Colonic mucosa (tissue), 4 donors: Measurements from ENCODE around the gene DPH2. TPM values are rescaled to one million over a fixed set of nuclear protein-coding genes. Genes with fewer than 3 reads are reported as not detected.

Experiments
- DNase-seq: peaks from one replicate; pipeline ENCODE4 v3.0.0-alpha.2; 2020
- H3K27ac ChIP-seq: fragments of 200-600 bp; one replicate; pipeline ENCODE4 v1.8.0; 2021
- H3K27me3 ChIP-seq: fragments of 200-600 bp; one replicate; pipeline ENCODE4 v1.8.0; 2021
- H3K36me3 ChIP-seq: fragments of 200-600 bp; one replicate; pipeline ENCODE4 v1.8.0; 2021
- H3K4me1 ChIP-seq: fragments of 200-600 bp; one replicate; pipeline ENCODE4 v1.8.0; 2021; ENCODE audit warnings: mild to moderate bottlenecking
- H3K4me3 ChIP-seq: fragments of 200-600 bp; one replicate; pipeline ENCODE4 v1.8.0; 2021
- H3K9ac ChIP-seq, 2 donors: one replicate each; pipeline ENCODE4 v1.7.0; 2013; ENCODE audit warnings: control low read depth in 2 of 2, low read depth in 2 of 2, low read length in 2 of 2
- H3K9me3 ChIP-seq: fragments of 200-600 bp; one replicate; pipeline ENCODE4 v1.8.0; 2021
- intact Hi-C: fragments of 100-400 bp; cut with DNase I; formaldehyde crosslinking; loops from one replicate; pipeline ENCODE4 v1.14.1; 2022
- total RNA-seq, 2 donors: library from RNA; stranded (reverse); fragmentation: NEBNext Ultra II Directional in 1 of 2; extraction: Animal tissue kit (Norgen Biotek cat#: 25700) in 1 of 2; gene quantifications; one replicate each; pipeline ENCODE4 v1.2.1, GENCODE V29; 2021
- TF ChIP-seq, protein P1 (sequence below): fragments of 200-600 bp; IDR thresholded peaks from one replicate; pipeline ENCODE4 v1.8.0; 2022; ENCODE audit warnings: antibody characterized with exemption, mild to moderate bottlenecking
- donor health status: healthy.
- donor health status: DM: no; HTN: no; CAD: no.
- donor health status: DM: no; HTN: no; CAD: no.

The DPH2 gene
- total RNA-seq, 2 donors from 2014 or later = 11.5 to 43.1 TPM

DNA sequence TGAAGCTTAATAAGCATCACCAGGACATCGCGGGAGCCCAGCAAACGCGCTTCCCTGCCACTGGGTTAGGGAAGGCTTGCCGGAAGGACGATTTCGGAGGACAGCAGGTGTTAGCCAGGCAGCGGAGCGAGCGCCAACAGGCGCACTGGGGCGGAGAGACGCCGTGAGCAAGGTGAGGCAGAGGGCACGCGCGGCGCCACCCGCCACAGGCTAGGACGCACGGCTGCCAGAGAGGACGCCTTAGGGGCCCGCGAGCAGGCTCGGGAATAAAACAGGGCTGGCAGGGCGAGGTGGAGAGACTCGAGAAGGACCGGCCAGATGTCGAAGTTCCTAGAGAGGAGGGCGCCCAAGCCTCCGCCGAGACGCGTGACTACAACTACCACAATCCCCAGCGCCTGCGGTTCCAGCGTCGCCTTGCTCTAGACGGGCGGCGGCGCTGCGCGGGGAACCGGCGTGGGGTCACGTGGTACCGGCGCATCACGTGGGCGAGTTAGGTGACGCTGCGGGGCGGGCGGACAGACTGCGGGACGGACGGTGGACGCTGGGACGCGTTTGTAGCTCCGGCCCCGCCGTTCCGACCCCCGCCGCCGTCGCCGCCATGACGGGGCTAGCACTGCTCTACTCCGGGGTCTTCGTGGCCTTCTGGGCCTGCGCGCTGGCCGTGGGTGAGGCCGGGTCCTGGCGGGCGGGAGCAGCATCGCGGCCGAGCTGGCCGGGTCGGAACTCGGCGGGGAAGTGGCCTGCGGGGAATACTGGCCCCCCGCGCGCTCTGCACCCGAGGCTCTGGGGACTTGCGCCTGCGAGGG, 4.8 kb downstream of the DPH2 start, which contains the start of gene ATP6V0B:
Gene ATP6V0B (plus strand): TSS at position 518 of the 806 bp plus-strand sequence. CDS start 81 bp downstream, at position 599.
- intact Hi-C loops = no loop called here
- H3K27me3 ChIP-seq = no peaks in the 10 kb centered on the region
- H3K9ac ChIP-seq = peak within 1 kb of the TSS; percentile 91 to 97
- no peaks in the 10 kb centered on the region for H3K9me3 ChIP-seq
- no peaks in the 10 kb centered on the region for H3K36me3 ChIP-seq
- DNase-seq = peak; percentile 98
- peak within 1 kb of the TSS; percentile 78 for H3K27ac ChIP-seq
- peaks cover 23% of the 10 kb centered on the region for H3K4me1 ChIP-seq
- TF ChIP-seq, protein P1, sequence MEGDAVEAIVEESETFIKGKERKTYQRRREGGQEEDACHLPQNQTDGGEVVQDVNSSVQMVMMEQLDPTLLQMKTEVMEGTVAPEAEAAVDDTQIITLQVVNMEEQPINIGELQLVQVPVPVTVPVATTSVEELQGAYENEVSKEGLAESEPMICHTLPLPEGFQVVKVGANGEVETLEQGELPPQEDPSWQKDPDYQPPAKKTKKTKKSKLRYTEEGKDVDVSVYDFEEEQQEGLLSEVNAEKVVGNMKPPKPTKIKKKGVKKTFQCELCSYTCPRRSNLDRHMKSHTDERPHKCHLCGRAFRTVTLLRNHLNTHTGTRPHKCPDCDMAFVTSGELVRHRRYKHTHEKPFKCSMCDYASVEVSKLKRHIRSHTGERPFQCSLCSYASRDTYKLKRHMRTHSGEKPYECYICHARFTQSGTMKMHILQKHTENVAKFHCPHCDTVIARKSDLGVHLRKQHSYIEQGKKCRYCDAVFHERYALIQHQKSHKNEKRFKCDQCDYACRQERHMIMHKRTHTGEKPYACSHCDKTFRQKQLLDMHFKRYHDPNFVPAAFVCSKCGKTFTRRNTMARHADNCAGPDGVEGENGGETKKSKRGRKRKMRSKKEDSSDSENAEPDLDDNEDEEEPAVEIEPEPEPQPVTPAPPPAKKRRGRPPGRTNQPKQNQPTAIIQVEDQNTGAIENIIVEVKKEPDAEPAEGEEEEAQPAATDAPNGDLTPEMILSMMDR = no peak
- peak within 1 kb of the TSS; percentile 82 for H3K4me3 ChIP-seq

DNA sequence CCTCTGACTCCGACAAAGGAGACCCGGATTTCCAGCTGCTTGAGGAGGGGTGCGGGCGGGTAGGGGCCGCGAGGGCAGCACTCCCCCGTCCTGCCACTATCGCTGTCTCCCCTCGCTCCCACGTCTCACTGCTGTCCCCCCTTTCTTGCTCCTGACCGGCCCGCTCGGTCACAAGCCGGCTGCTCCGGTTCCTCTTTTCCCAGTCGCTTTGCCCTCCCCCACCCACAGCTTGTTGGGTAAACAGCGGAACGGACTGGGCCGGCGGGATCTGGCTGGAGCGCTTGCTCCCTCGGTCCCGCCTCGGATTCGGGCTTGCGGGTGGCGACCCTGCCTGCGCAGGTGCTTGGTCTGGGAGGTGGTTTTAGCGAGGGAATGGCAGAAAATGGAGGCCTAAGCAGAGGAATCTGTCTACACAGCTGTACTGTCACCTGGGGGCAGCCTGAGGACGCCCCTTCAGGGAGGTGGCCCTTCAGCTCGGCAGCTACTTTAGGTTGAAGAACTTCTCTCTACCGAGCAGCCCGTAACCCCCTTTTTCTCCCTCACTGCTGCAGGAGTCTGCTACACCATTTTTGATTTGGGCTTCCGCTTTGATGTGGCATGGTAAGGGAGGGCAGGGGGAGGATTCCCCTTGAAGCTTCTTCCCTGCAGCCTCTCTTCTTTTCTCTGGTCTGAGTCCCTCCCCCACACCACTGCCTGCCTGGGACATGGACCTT, 5.6 kb downstream of the DPH2 start:
- DNase-seq = peak; percentile 84
- Histone ChIP-seq H3K9ac (peak overlapping the region; percentile 91 to 97), H3K27ac (peak overlapping the region; percentile 78), H3K36me3 (no peaks in the 10 kb centered on the region), H3K4me1 (peaks cover 29% of the 10 kb centered on the region), H3K9me3 (no peaks in the 10 kb centered on the region), H3K4me3 (peak overlapping the region; percentile 82), H3K27me3 (no peaks in the 10 kb centered on the region)
- intact Hi-C loops = no loop called here
- TF ChIP-seq, protein P1 = no peak

DNA sequence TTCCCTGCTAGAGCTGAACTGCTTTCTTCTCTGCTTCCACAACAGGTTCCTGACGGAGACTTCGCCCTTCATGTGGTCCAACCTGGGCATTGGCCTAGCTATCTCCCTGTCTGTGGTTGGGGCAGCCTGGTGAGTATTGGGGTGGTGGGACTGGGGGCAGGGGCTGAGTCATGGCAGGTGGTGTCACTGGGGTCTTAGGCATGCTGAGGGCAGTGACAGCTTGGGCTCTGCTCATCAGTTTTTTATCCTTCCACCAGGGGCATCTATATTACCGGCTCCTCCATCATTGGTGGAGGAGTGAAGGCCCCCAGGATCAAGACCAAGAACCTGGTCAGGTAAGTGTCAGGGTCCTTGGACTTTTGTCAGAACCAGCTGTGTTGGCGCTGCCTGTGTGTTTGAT, 6.2 kb downstream of the DPH2 start:
- Histone ChIP-seq H3K4me1 (peaks cover 27% of the 10 kb centered on the region), H3K9ac (peak overlapping the region; percentile 91 to 97), H3K27me3 (no peaks in the 10 kb centered on the region), H3K27ac (peak overlapping the region; percentile 78), H3K36me3 (no peaks in the 10 kb centered on the region), H3K9me3 (no peaks in the 10 kb centered on the region), H3K4me3 (peak overlapping the region; percentile 82)
- no peak for DNase-seq
- intact Hi-C loops = no loop called here
- TF ChIP-seq, protein P1 = no peak

DNA sequence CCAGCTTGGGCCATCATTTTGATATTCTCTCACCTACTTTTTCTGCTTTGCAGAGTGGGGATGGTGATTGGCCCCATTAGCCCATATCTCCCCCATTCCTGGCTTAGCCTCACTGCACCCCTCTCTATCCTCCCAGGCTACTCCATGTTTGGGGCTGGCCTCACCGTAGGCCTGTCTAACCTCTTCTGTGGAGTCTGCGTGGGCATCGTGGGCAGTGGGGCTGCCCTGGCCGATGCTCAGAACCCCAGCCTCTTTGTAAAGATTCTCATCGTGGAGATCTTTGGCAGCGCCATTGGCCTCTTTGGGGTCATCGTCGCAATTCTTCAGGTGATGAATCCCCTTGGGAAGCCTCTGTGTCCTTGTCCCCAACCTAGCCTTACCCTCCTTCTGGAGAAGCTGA, 7.1 kb downstream of the DPH2 start:
- Histone ChIP-seq H3K9me3 (no peaks in the 10 kb centered on the region), H3K27me3 (no peaks in the 10 kb centered on the region), H3K4me1 (peaks cover 31% of the 10 kb centered on the region), H3K4me3 (no peak overlapping the region), H3K27ac (no peak overlapping the region), H3K36me3 (no peaks in the 10 kb centered on the region), H3K9ac (peak overlapping the region in 1 of 2 donors; percentile 6)
- intact Hi-C loops = no loop called here
- TF ChIP-seq, protein P1 = no peak
- DNase-seq = no peak

DNA sequence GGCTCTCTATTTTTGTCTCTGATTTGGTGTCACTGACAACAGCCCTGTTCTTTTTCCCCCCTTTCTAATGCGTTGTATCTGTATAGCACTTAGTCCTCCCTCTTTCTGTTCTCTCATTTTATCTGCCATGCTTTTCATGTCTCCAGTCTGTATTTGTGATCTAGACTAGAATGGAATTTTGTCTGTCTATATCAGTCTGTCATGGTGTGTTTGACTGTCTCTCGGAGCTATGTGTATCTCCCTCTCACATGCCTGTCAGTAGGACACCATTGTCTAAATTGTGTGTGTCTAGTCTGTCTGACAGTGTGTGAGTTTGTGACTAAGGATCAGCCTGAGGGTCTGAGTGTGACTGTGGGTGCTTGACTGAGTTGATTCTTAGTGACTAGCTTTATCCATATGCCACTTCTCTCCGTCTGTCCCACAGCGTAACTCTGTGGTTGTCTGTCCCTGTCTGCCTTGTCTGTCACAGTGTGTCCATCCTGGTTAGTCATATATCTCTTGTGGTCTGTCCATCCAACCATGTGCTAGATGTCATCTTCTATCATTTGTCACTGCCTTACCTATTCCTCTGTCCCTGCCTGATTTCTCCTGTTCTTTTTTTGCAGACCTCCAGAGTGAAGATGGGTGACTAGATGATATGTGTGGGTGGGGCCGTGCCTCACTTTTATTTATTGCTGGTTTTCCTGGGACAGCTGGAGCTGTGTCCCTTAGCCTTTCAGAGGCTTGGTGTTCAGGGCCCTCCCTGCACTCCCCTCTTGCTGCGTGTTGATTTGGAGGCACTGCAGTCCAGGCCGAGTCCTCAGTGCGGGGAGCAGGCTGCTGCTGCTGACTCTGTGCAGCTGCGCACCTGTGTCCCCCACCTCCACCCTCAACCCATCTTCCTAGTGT, 7.8 kb downstream of the DPH2 start:
- Histone ChIP-seq H3K27me3 (no peaks in the 10 kb centered on the region), H3K9ac (no peak overlapping the region), H3K27ac (no peak overlapping the region), H3K9me3 (no peaks in the 10 kb centered on the region), H3K4me3 (no peak overlapping the region), H3K36me3 (no peaks in the 10 kb centered on the region), H3K4me1 (peaks cover 31% of the 10 kb centered on the region)
- intact Hi-C loops = no loop called here
- TF ChIP-seq, protein P1 = no peak
- DNase-seq = no peak
